GM18868 (cell line): ENCODE measurements around the gene INVS.

Source experiments
- ATAC-seq: cut with Tn5 transposase; IDR thresholded peaks from one replicate; pipeline ENCODE4 v1.9.1; 2021; ENCODE audit warnings: mild to moderate bottlenecking, moderate library complexity; ENCODE audit not compliant: unreplicated experiment

Gene INVS

GRCh38 chr9:100268271-100268670, 169.2 kb downstream of the INVS start:
- ATAC-seq, result no peak

- no peak for ATAC-seq
Observed at GRCh38 chr9:100269656-100270055, 170.6 kb downstream of the INVS start.

GRCh38 chr9:100277166-100277979, 178.3 kb downstream of the INVS start:
- ATAC-seq, result no peak

GRCh38 chr9:100281066-100281465, 182.0 kb downstream of the INVS start:
- no peak for ATAC-seq

- no peak for ATAC-seq
Observed at GRCh38 chr9:100281676-100282387, 182.8 kb downstream of the INVS start.

GRCh38 chr9:100282388-100282719, 183.3 kb downstream of the INVS start:
- no peak for ATAC-seq

- ATAC-seq, result no peak
Observed at GRCh38 chr9:100284247-100284646, 185.2 kb downstream of the INVS start.

GRCh38 chr9:100285080-100285479, 186.0 kb downstream of the INVS start:
- ATAC-seq, result no peak

- ATAC-seq, result no peak
Observed at GRCh38 chr9:100285601-100286000, 186.6 kb downstream of the INVS start.

- ATAC-seq, result no peak
Observed at GRCh38 chr9:100286257-100286656, 187.2 kb downstream of the INVS start.

- no peak for ATAC-seq
Observed at GRCh38 chr9:100287186-100287585, 188.1 kb downstream of the INVS start.

GRCh38 chr9:100290714-100291113, 191.7 kb downstream of the INVS start:
- no peak for ATAC-seq

GRCh38 chr9:100292414-100292813, 193.4 kb downstream of the INVS start:
- no peak for ATAC-seq

GRCh38 chr9:100294341-100294740, 195.3 kb downstream of the INVS start:
- no peak for ATAC-seq

- no peak for ATAC-seq
Observed at GRCh38 chr9:100294806-100295205, 195.8 kb downstream of the INVS start.

- no peak for ATAC-seq
Observed at GRCh38 chr9:100295240-100295639, 196.2 kb downstream of the INVS start.

GRCh38 chr9:100296407-100296806, 197.4 kb downstream of the INVS start:
- no peak for ATAC-seq

- ATAC-seq, result no peak
Observed at GRCh38 chr9:100298378-100298777, 199.3 kb downstream of the INVS start.

GRCh38 chr9:100303747-100304146, 204.7 kb downstream of the INVS start:
- ATAC-seq, result no peak

GRCh38 chr9:100306283-100306682, 207.2 kb downstream of the INVS start:
- ATAC-seq, result no peak

GRCh38 chr9:100307080-100307479, 208.0 kb downstream of the INVS start:
- ATAC-seq, result no peak

- ATAC-seq, result no peak
Observed at GRCh38 chr9:100308965-100309564, 210.0 kb downstream of the INVS start.
